ENCODE data around the gene ADAMTS18.

Gene ADAMTS18

GRCh38 chr16:77393955-77394354 lies 40.9 kb downstream of the ADAMTS18 start:
- DNase-seq (ENCODE audit: low read depth in 2 of 2) = no peak

- no peak for DNase-seq (ENCODE audit: low read depth in 2 of 2)
Measured at GRCh38 chr16:77387815-77388209, 47.0 kb downstream of the ADAMTS18 start.

- no peak for DNase-seq (ENCODE audit: low read depth in 2 of 2)
Measured at GRCh38 chr16:77386831-77387814, 47.7 kb downstream of the ADAMTS18 start.

- DNase-seq (ENCODE audit: low read depth in 2 of 2) = no peak
Measured at GRCh38 chr16:77385481-77385880, 49.4 kb downstream of the ADAMTS18 start.

GRCh38 chr16:77383606-77384187 lies 51.1 kb downstream of the ADAMTS18 start:
- DNase-seq (ENCODE audit: low read depth in 2 of 2) = no peak

- DNase-seq (ENCODE audit: low read depth in 2 of 2) = peak in 1 of 2 donors; percentile 6
Measured at GRCh38 chr16:77376358-77376757, 58.5 kb downstream of the ADAMTS18 start.

GRCh38 chr16:77375396-77375795 lies 59.4 kb downstream of the ADAMTS18 start:
- no peak for DNase-seq (ENCODE audit: low read depth in 2 of 2)

GRCh38 chr16:77374384-77374783 lies 60.5 kb downstream of the ADAMTS18 start:
- DNase-seq (ENCODE audit: low read depth in 2 of 2) = no peak

- no peak for DNase-seq (ENCODE audit: low read depth in 2 of 2)
Measured at GRCh38 chr16:77373726-77374125, 61.1 kb downstream of the ADAMTS18 start.

GRCh38 chr16:77364770-77365169 lies 70.1 kb downstream of the ADAMTS18 start:
- no peak for DNase-seq (ENCODE audit: low read depth in 2 of 2)

- DNase-seq (ENCODE audit: low read depth in 2 of 2) = no peak
Measured at GRCh38 chr16:77359065-77359502, 75.8 kb downstream of the ADAMTS18 start.

- DNase-seq (ENCODE audit: low read depth in 2 of 2) = no peak
Measured at GRCh38 chr16:77353587-77354263, 81.1 kb downstream of the ADAMTS18 start.

GRCh38 chr16:77344341-77344740 lies 90.5 kb downstream of the ADAMTS18 start:
- DNase-seq (ENCODE audit: low read depth in 2 of 2) = no peak

GRCh38 chr16:77336637-77337036 lies 98.2 kb downstream of the ADAMTS18 start:
- DNase-seq (ENCODE audit: low read depth in 2 of 2) = no peak

- DNase-seq (ENCODE audit: low read depth in 2 of 2) = no peak
Measured at GRCh38 chr16:77335652-77336234, 99.1 kb downstream of the ADAMTS18 start.

- no peak for DNase-seq (ENCODE audit: low read depth in 2 of 2)
Measured at GRCh38 chr16:77332792-77333191, 102.0 kb downstream of the ADAMTS18 start.

GRCh38 chr16:77331802-77332586 lies 102.8 kb downstream of the ADAMTS18 start:
- DNase-seq (ENCODE audit: low read depth in 2 of 2) = no peak

GRCh38 chr16:77331043-77331442 lies 103.8 kb downstream of the ADAMTS18 start:
- no peak for DNase-seq (ENCODE audit: low read depth in 2 of 2)

- DNase-seq (ENCODE audit: low read depth in 2 of 2) = no peak
Measured at GRCh38 chr16:77330332-77331042, 104.3 kb downstream of the ADAMTS18 start.

GRCh38 chr16:77328768-77329167 lies 106.1 kb downstream of the ADAMTS18 start:
- DNase-seq (ENCODE audit: low read depth in 2 of 2) = no peak

GRCh38 chr16:77328274-77328673 lies 106.6 kb downstream of the ADAMTS18 start:
- no peak for DNase-seq (ENCODE audit: low read depth in 2 of 2)

All from activated CD4-positive, alpha-beta T cell treated with anti-CD3 and anti-CD28 coated beads for 24 hours (primary cell).